ENCODE data around the gene RGS9. TPM values are rescaled to one million over a fixed set of nuclear protein-coding genes. Genes with fewer than 3 reads are reported as not detected.

The RGS9 gene
- total and polyA plus RNA-seq, 10 of the 15 experiments (the other 5 are each of a cell fraction or from before 2014, with no cell fraction given), result 1.1 to 10.6 (median 5.6) TPM

GRCh38 chr17:65137021-65137939, at the start of gene RGS9 (continued):
- 0 out of 2 replicates have a peak, but pooled peaks have one; percentile 42 for TF ChIP-seq DPF2 (IDR thresholded peaks at IDR 0.05)
- TF ChIP-seq IKZF1 (conservative IDR thresholded peaks at IDR 0.05), result peak; percentile 58
- TF ChIP-seq ATF7 (IDR thresholded peaks at IDR 0.05; ENCODE audit: low read depth), result no peak
- no peak for TF ChIP-seq CUX1 (IDR thresholded peaks at IDR 0.05; ENCODE audit: insufficient replicate concordance, low read depth, low read length)
- TF ChIP-seq SUZ12 (IDR thresholded peaks at IDR 0.05; ENCODE audit: unreplicated experiment), result no peak
- TF ChIP-seq RELA (IDR thresholded peaks at IDR 0.05; ENCODE audit: borderline replicate concordance, partially characterized antibody), result no peak
- TF ChIP-seq NFYB (IDR thresholded peaks at IDR 0.05; ENCODE audit: insufficient read depth, low read depth, low read length), result peak; percentile 79; the same call in 1 of the 2 replicates
- TF ChIP-seq TCF7 (IDR thresholded peaks at IDR 0.05; ENCODE audit: borderline replicate concordance), result no peak
- no peak for TF ChIP-seq CEBPZ (IDR thresholded peaks at IDR 0.05; ENCODE audit: low read depth, low read length)
- TF ChIP-seq SIX5 (IDR thresholded peaks at IDR 0.05; ENCODE audit: low read depth, low read length, severe bottlenecking), result no peak
- TF ChIP-seq KLF5 (IDR thresholded peaks at IDR 0.05; ENCODE audit: partially characterized antibody), result no peak
- TF ChIP-seq, protein P1, sequence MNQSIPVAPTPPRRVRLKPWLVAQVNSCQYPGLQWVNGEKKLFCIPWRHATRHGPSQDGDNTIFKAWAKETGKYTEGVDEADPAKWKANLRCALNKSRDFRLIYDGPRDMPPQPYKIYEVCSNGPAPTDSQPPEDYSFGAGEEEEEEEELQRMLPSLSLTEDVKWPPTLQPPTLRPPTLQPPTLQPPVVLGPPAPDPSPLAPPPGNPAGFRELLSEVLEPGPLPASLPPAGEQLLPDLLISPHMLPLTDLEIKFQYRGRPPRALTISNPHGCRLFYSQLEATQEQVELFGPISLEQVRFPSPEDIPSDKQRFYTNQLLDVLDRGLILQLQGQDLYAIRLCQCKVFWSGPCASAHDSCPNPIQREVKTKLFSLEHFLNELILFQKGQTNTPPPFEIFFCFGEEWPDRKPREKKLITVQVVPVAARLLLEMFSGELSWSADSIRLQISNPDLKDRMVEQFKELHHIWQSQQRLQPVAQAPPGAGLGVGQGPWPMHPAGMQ (IDR thresholded peaks at IDR 0.05; ENCODE audit: borderline replicate concordance), result no peak
- peak; percentile 52; the same call in 1 of the 2 replicates for TF ChIP-seq BACH1 (IDR thresholded peaks at IDR 0.05; ENCODE audit: borderline replicate concordance)

Data from GM12878 (cell line).